Measurements from ENCODE around the gene GALNT12. TPM values are rescaled to one million over a fixed set of nuclear protein-coding genes. Genes with fewer than 3 reads are reported as not detected.

The GALNT12 gene
- total RNA-seq, 1 donor from 2014 or later, result 0.55 TPM

DNA sequence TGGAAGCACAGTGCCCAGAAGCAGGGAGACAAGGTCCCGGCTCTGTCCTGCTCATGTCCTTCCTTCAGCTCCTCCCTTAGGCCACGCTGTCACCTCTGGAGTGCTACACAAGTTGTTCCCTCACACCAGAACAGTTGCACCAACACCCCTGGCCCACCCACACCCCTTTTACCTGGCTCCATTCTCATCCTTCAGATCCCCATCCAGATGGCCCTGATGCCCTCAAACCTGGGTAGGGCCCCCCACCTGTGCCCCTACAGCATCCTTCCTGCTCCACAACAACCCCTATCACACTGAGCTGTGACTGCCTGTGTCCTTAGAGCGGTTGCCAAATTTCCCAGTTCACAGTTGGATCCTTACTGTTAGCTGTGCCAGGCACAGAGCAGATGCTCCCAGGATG is 40.3 kb upstream of the GALNT12 start:
- DNase-seq, result no peak
- Histone ChIP-seq H3K36me3 (peaks cover 75% of the 10 kb centered on the region), H3K9me3 (replicated peaks) (peaks cover 17% of the 10 kb centered on the region), H3K27me3 (ENCODE audit: low read depth) (no peaks in the 10 kb centered on the region), H3K4me1 (no peaks in the 10 kb centered on the region), H3K27ac (replicated peaks) (no peak overlapping the region), H3K4me3 (no peak overlapping the region)
- TF ChIP-seq, protein P1, sequence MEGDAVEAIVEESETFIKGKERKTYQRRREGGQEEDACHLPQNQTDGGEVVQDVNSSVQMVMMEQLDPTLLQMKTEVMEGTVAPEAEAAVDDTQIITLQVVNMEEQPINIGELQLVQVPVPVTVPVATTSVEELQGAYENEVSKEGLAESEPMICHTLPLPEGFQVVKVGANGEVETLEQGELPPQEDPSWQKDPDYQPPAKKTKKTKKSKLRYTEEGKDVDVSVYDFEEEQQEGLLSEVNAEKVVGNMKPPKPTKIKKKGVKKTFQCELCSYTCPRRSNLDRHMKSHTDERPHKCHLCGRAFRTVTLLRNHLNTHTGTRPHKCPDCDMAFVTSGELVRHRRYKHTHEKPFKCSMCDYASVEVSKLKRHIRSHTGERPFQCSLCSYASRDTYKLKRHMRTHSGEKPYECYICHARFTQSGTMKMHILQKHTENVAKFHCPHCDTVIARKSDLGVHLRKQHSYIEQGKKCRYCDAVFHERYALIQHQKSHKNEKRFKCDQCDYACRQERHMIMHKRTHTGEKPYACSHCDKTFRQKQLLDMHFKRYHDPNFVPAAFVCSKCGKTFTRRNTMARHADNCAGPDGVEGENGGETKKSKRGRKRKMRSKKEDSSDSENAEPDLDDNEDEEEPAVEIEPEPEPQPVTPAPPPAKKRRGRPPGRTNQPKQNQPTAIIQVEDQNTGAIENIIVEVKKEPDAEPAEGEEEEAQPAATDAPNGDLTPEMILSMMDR (IDR thresholded peaks at IDR 0.05; ENCODE audit: borderline replicate concordance), result no peak
- intact Hi-C loops (cut with micrococcal nuclease), result no loop called here

DNA sequence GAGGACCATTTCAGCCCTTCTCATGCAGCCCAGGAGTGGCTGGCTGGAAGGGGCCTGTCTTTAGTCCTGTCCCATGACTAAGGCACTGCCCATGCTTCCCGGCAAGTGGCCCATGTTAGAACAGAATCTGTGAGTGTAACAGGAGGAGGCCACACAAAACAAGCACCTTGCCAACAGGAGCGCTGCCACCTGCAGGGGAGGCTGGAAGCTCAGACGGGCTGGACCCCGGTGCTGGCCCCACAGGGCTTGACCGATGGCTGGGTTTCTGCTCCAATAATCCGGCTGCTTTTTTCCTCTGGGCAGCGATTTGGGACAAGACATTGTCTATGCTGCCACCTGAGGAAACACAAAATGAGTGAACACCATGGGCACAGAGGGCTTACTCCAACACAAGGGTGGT is 39.6 kb upstream of the GALNT12 start:
- Histone ChIP-seq H3K9me3 (replicated peaks) (peaks cover 17% of the 10 kb centered on the region), H3K27ac (replicated peaks) (no peak overlapping the region), H3K27me3 (ENCODE audit: low read depth) (no peaks in the 10 kb centered on the region), H3K36me3 (peaks cover 80% of the 10 kb centered on the region), H3K4me1 (no peaks in the 10 kb centered on the region), H3K4me3 (no peak overlapping the region)
- DNase-seq, result no peak
- intact Hi-C loops (cut with micrococcal nuclease), result no loop called here
- TF ChIP-seq, protein P1 (IDR thresholded peaks at IDR 0.05; ENCODE audit: borderline replicate concordance), result no peak

- peaks cover 16% of the 10 kb centered on the region for H3K9me3 ChIP-seq (replicated peaks)
- peaks cover 80% of the 10 kb centered on the region for H3K36me3 ChIP-seq
- no peak overlapping the region for H3K4me3 ChIP-seq
- no peak for DNase-seq
- no peak overlapping the region for H3K27ac ChIP-seq (replicated peaks)
- intact Hi-C loops (cut with micrococcal nuclease), result no loop called here
- H3K27me3 ChIP-seq (ENCODE audit: low read depth), result no peaks in the 10 kb centered on the region
- no peaks in the 10 kb centered on the region for H3K4me1 ChIP-seq
- TF ChIP-seq, protein P1 (IDR thresholded peaks at IDR 0.05; ENCODE audit: borderline replicate concordance), result no peak
Observed at GRCh38 chr9:98768344-98768743, 39.1 kb upstream of the GALNT12 start.

- H3K36me3 ChIP-seq, result peaks cover 63% of the 10 kb centered on the region
- no peaks in the 10 kb centered on the region for H3K9me3 ChIP-seq (replicated peaks)
- no peak overlapping the region for H3K4me3 ChIP-seq
- intact Hi-C loops (cut with micrococcal nuclease), result loop anchor here (10.0 kb wide), 1 partner anchor 456 kb away; no protein-coding TSS in a partner anchor
- no peaks in the 10 kb centered on the region for H3K4me1 ChIP-seq
- TF ChIP-seq, protein P1 (IDR thresholded peaks at IDR 0.05; ENCODE audit: borderline replicate concordance), result no peak
- no peak for DNase-seq
- H3K27me3 ChIP-seq (ENCODE audit: low read depth), result no peaks in the 10 kb centered on the region
- H3K27ac ChIP-seq (replicated peaks), result no peak overlapping the region
Observed at GRCh38 chr9:98770717-98771116, 36.8 kb upstream of the GALNT12 start.

DNA sequence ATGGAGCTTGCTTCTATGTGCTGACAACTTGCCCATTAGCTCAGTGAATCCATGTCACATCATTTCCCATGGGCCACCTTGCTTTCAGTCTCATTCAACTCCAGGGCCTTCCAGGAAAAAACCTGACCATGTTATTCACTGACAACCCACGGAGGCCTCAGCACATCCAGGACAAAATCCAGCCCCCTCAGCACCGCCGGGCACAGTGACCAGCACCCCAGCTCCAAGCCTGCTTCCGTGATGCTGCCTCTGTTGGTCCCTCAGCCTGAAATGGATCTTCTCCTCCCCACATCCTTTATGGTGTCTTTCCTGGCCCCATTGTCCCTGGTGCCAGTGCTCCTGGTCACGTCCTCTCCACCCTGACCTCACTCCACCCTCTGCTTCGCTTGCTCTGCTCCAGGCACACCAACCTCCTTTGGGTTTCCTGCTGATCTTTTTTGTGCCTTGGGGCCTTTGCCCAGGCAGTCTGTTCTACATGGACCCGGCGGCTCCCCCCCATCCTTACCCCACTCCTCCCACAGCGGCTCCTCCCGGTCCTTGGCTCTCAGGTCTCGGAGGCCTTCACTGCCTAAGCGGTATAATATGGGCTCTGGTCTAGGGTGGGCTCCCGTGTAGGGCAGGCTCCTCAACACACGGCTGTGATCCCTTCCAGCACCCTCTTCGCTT is 36.1 kb upstream of the GALNT12 start:
- Histone ChIP-seq H3K27me3 (ENCODE audit: low read depth) (no peaks in the 10 kb centered on the region), H3K4me1 (no peaks in the 10 kb centered on the region), H3K4me3 (no peak overlapping the region), H3K36me3 (peaks cover 62% of the 10 kb centered on the region), H3K9me3 (replicated peaks) (no peaks in the 10 kb centered on the region), H3K27ac (replicated peaks) (no peak overlapping the region)
- no peak for DNase-seq
- intact Hi-C loops (cut with micrococcal nuclease), result loop anchor here (10.0 kb wide), 1 partner anchor 457 kb away; no protein-coding TSS in a partner anchor
- TF ChIP-seq, protein P1 (IDR thresholded peaks at IDR 0.05; ENCODE audit: borderline replicate concordance), result no peak
